A673 (cell line): ENCODE data around the gene ERP44.
"Not testable (repeated sequence)": the region's sequence is repeated elsewhere in the genome, so short reads cannot be mapped to it uniquely, and the experiment has no call there.

Experiments
- CTCF ChIP-seq: fragments of 300-800, 200-600 bp; sonication (generic); conservative IDR thresholded peaks from 2 replicates; pipeline ENCODE4 v1.5.1; 2017; ENCODE audit warnings: low read depth, mild to moderate bottlenecking, antibody characterized with exemption, low read length, moderate library complexity, mixed read lengths
- EZH2 ChIP-seq: fragments of 200-600 bp; sonication (generic); IDR thresholded peaks from 2 replicates; pipeline ENCODE4 v1.6.1; 2017; ENCODE audit warnings: borderline replicate concordance, low read depth, mild to moderate bottlenecking, mixed read lengths, antibody characterized with exemption, low read length; ENCODE audit not compliant: poor library complexity, severe bottlenecking

- TF ChIP-seq EZH2, CTCF: not testable (repeated sequence)
Observed at GRCh38 chr9:99990508-99990907, 108.3 kb downstream of the ERP44 start.
